Measurements from ENCODE around the gene TEX2. TPM values are rescaled to one million over a fixed set of nuclear protein-coding genes. Genes with fewer than 3 reads are reported as not detected.
A peak's percentile ranks its signal among the peaks of the same experiment; 100 is the strongest.

Gene TEX2
- total and polyA plus RNA-seq, 2 of the 13 experiments (the other 11 are each of a cell fraction or from before 2014, with no cell fraction given) = 21.4 to 37.7 TPM

DNA sequence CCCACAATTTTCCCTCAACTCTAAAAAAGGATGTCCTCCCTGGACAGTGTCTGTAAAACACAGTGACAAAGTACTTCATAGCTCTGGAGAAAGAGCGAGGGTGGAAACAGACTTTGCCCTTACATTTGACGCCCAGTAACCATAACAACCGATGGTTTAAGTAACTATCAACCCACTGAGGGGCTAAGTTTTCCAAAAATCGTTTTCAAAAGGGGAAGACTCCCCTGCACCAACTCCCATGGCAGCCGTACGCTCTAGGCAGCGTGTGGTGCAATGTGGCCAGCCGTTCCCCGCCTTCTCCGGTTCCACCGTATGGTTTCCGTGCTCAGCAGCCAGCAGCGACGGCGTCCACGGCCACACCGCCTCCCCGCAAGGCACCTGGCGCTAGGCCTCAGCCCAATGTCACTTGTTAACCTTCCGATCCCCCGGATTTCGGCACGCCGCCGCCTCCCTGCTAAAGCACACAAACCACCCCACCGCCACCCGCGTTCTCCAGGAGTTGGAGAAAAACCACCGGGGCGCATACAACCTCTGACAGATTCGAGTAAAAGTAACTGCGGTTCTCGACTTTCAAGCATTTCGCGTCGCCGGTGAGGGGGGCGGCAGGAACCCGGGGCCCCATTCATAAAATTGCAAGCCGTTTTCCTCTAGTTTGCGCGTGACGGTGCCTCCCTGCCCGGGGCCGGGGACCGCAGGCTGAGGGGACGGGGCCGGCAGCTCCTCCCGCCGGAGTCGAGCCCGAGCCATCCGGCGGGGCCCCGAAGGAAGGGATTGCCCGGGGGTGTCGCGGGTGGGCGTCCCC, 661 bp downstream of the TEX2 start (continued):
- TF ChIP-seq AGO2 (optimal IDR thresholded peaks at IDR 0.05; ENCODE audit: low read depth, low read length) (peak; percentile 51), ZMYM2 (CRISPR knock-in tag; IDR thresholded peaks at IDR 0.05) (peak; percentile 27; the same call in 1 of the 2 replicates), MAFG (CRISPR knock-in tag; IDR thresholded peaks at IDR 0.05) (no peak), GABPB1 (CRISPR knock-in tag; IDR thresholded peaks at IDR 0.05) (peak; percentile 68), ZNF142 (CRISPR knock-in tag; IDR thresholded peaks at IDR 0.05) (no peak; the same call in none of the 2 replicates), RAD21 (CRISPR knock-in tag; IDR thresholded peaks at IDR 0.05) (no peak), MYPOP (CRISPR knock-in tag; IDR thresholded peaks at IDR 0.05) (no peak), POLR2A (IDR thresholded peaks at IDR 0.05; ENCODE audit: insufficient read depth in 1 of 2, low read depth in 2 of 2, low read length in 2 of 2) (peak in 1 of 2 experiments; percentile 72; a peak in 2 of 4 replicates)
- TF ChIP-seq, protein P1, sequence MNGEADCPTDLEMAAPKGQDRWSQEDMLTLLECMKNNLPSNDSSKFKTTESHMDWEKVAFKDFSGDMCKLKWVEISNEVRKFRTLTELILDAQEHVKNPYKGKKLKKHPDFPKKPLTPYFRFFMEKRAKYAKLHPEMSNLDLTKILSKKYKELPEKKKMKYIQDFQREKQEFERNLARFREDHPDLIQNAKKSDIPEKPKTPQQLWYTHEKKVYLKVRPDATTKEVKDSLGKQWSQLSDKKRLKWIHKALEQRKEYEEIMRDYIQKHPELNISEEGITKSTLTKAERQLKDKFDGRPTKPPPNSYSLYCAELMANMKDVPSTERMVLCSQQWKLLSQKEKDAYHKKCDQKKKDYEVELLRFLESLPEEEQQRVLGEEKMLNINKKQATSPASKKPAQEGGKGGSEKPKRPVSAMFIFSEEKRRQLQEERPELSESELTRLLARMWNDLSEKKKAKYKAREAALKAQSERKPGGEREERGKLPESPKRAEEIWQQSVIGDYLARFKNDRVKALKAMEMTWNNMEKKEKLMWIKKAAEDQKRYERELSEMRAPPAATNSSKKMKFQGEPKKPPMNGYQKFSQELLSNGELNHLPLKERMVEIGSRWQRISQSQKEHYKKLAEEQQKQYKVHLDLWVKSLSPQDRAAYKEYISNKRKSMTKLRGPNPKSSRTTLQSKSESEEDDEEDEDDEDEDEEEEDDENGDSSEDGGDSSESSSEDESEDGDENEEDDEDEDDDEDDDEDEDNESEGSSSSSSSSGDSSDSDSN (CRISPR knock-in tag; IDR thresholded peaks at IDR 0.05) = peak; percentile 95
- TF ChIP-seq, protein P2, sequence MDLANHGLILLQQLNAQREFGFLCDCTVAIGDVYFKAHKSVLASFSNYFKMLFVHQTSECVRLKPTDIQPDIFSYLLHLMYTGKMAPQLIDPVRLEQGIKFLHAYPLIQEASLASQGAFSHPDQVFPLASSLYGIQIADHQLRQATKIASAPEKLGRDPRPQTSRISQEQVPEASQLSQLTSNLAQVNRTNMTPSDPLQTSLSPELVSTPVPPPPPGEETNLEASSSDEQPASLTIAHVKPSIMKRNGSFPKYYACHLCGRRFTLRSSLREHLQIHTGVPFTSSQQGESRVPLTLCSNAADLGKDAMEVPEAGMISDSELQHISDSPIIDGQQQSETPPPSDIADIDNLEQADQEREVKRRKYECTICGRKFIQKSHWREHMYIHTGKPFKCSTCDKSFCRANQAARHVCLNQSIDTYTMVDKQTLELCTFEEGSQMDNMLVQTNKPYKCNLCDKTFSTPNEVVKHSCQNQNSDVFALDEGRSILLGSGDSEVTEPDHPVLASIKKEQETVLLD (CRISPR knock-in tag; IDR thresholded peaks at IDR 0.05; ENCODE audit: low read depth) = peak; percentile 88
- TF ChIP-seq, protein P3, sequence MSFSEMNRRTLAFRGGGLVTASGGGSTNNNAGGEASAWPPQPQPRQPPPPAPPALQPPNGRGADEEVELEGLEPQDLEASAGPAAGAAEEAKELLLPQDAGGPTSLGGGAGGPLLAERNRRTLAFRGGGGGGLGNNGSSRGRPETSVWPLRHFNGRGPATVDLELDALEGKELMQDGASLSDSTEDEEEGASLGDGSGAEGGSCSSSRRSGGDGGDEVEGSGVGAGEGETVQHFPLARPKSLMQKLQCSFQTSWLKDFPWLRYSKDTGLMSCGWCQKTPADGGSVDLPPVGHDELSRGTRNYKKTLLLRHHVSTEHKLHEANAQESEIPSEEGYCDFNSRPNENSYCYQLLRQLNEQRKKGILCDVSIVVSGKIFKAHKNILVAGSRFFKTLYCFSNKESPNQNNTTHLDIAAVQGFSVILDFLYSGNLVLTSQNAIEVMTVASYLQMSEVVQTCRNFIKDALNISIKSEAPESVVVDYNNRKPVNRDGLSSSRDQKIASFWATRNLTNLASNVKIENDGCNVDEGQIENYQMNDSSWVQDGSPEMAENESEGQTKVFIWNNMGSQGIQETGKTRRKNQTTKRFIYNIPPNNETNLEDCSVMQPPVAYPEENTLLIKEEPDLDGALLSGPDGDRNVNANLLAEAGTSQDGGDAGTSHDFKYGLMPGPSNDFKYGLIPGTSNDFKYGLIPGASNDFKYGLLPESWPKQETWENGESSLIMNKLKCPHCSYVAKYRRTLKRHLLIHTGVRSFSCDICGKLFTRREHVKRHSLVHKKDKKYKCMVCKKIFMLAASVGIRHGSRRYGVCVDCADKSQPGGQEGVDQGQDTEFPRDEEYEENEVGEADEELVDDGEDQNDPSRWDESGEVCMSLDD (CRISPR knock-in tag; IDR thresholded peaks at IDR 0.05; ENCODE audit: borderline replicate concordance) = 0 out of 2 replicates have a peak, but pooled peaks have one; percentile 55

Measured in HepG2 (cell line).